T-cell (primary cell): Measurements from ENCODE around the gene B3GAT3. TPM values are rescaled to one million over a fixed set of nuclear protein-coding genes. Genes with fewer than 3 reads are reported as not detected.

ENCODE experiments used
- ATAC-seq, 4 experiments: fragments of 200-7000 bp in 3 of 4; fragments of 150-1000 bp in 1 of 4; cut with Tn5 transposase; replicated peaks in 1 of 4; 1 replicate in 3 of 4; 2 replicates in 1 of 4; pipeline ENCODE4 v1.10.0; 2021; ENCODE audit warnings: moderate library complexity in 3 of 4, mild to moderate bottlenecking in 2 of 4, moderate number of reproducible peaks in 1 of 4
- CTCF ChIA-PET, 2 donors: fragments of 300-600 bp; sonication (Branson Sonifier 250); formaldehyde crosslinking; loops; one replicate each; lab custom pipeline; 2022; ENCODE audit warnings: antibody characterized with exemption in 2 of 2; lab: Charles Lee
- POLR2A ChIA-PET, 2 donors: fragments of 300-600 bp; sonication (Branson Sonifier 250); formaldehyde crosslinking; loops; one replicate each; lab custom pipeline; 2022; ENCODE audit warnings: antibody characterized with exemption in 2 of 2; lab: Charles Lee
- DNase-seq, 35 experiments: peaks; one replicate each; pipeline versions ENCODE4 v3.0.0 to v3.0.0-alpha.2; 2013 to 2023
- H3K27ac ChIP-seq: one replicate; pipeline ENCODE4 v1.5.1; 2013; ENCODE audit warnings: low read length
- H3K27me3 ChIP-seq, 2 experiments: replicated peaks in 1 of 2; 1 replicate in 1 of 2; 2 replicates in 1 of 2; pipeline versions ENCODE4 v1.6.1 to v1.7.0; 2013; ENCODE audit warnings: low read length in 1 of 2, mixed read lengths in 1 of 2; ENCODE audit not compliant: control insufficient read depth in 2 of 2, insufficient read depth in 2 of 2; ENCODE audit errors: extremely low read depth in 1 of 2
- H3K36me3 ChIP-seq, 2 donors: 1 replicate in 1 of 2; 2 replicates in 1 of 2; pipeline versions ENCODE4 v1.6.1 to v1.7.0; 2013; ENCODE audit warnings: low read length in 1 of 2; ENCODE audit not compliant: control insufficient read depth in 2 of 2, insufficient read depth in 1 of 2; ENCODE audit errors: extremely low read depth in 1 of 2
- H3K4me1 ChIP-seq, 2 experiments: 1 replicate in 1 of 2; 2 replicates in 1 of 2; pipeline versions ENCODE4 v1.6.1 to v1.7.0; 2013; ENCODE audit warnings: low read length in 2 of 2, mixed read lengths in 1 of 2; ENCODE audit not compliant: insufficient read depth in 2 of 2, control insufficient read depth in 1 of 2; ENCODE audit errors: extremely low read depth in 1 of 2
- H3K4me3 ChIP-seq, 2 donors: 1 replicate in 1 of 2; 2 replicates in 1 of 2; pipeline versions ENCODE4 v1.5.1 to v1.7.0; 2013; ENCODE audit warnings: mild to moderate bottlenecking in 2 of 2, low read length in 1 of 2, moderate library complexity in 1 of 2; ENCODE audit not compliant: control insufficient read depth in 1 of 2; ENCODE audit errors: extremely low read depth in 1 of 2
- H3K9me3 ChIP-seq: 2 replicates; pipeline ENCODE4 v1.7.0; 2013
- H3K27ac Mint-ChIP-seq, 2 donors: one replicate each; pipeline ENCODE4 v1.8.0; 2020 to 2021; ENCODE audit warnings: mild to moderate bottlenecking in 2 of 2, mixed read lengths in 2 of 2
- H3K27me3 Mint-ChIP-seq, 2 donors: one replicate each; pipeline ENCODE4 v1.8.0; 2021 to 2022; ENCODE audit warnings: mixed read lengths in 2 of 2
- H3K36me3 Mint-ChIP-seq: one replicate; pipeline ENCODE4 v1.8.0; 2021; ENCODE audit warnings: mixed read lengths
- H3K4me1 Mint-ChIP-seq, 3 donors: one replicate each; pipeline ENCODE4 v1.8.0; 2020 to 2022; ENCODE audit warnings: mixed read lengths in 3 of 3, mild to moderate bottlenecking in 1 of 3
- H3K4me3 Mint-ChIP-seq, 3 donors: one replicate each; pipeline ENCODE4 v1.8.0; 2020 to 2022; ENCODE audit warnings: mild to moderate bottlenecking in 3 of 3, mixed read lengths in 3 of 3, moderate library complexity in 3 of 3
- H3K9me3 Mint-ChIP-seq, 3 donors: one replicate each; pipeline ENCODE4 v1.8.0; 2020 to 2022; ENCODE audit warnings: mixed read lengths in 3 of 3
- WGBS: methylation state at CpG from one replicate; pipeline ENCODE4 v1.1.5; 2013; ENCODE audit warnings: missing lambda C conversion rate; ENCODE audit not compliant: insufficient coverage; 5-methylcytosine and 5-hydroxymethylcytosine counted together
- total RNA-seq, 35 experiments: library from RNA in 6 of 35; stranded (reverse) in 6 of 35; fragments of 120-200 nt in 1 of 35; gene quantifications; one replicate each; pipeline versions ENCODE4 v1.2.1 to v1.2.4 and lab custom pipeline; 2013 to 2026

B3GAT3 gene
- total RNA-seq, 5 donors from 2014 or later (not counting 1 experiment from before 2014, with no cell fraction given): 59.0 to 94.5 (median 90.5) TPM

DNA sequence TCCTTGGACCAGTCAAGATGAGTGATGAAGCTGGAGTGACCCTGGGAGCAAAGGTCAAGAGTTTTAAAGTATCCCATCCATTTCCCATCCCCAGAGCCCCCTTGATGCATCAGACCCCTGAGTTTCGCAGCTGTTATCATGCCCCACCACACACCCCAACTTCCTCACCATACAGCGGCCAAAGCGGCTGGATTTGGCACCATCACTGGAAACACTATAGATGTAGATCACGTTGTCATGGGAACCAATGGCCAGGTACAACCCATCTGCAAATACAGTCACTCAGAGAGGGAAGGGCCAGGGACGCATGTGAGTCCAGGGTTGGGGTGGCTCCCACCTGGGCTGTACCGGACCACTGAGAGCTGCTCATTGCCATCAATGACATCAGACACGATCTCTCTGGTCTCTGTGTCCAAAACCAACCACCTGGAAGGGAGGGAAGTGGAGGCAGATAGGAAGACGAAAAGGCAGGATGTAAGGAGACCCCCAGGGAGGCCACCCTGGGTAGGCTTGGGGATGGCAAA lies 17.9 kb downstream of the B3GAT3 start:
- 100% methylated on average over 4 of the region's 8 CpGs for WGBS
- ATAC-seq: no peak
- Histone ChIP-seq H3K4me1 (peaks cover 10 to 41% of the 10 kb centered on the region in 2 experiments), H3K9me3 (no peaks in the 10 kb centered on the region), H3K4me3 (no peak overlapping the region), H3K27ac (no peak overlapping the region), H3K27me3 (no peaks in the 10 kb centered on the region), H3K36me3 (peaks cover 10 to 56% of the 10 kb centered on the region in 2 donors)
- peak overlapping the region; percentile 59 to 71 (median 71) for H3K4me3 Mint-ChIP-seq
- H3K36me3 Mint-ChIP-seq: peaks cover 41% of the 10 kb centered on the region
- no peaks in the 10 kb centered on the region for H3K27me3 Mint-ChIP-seq
- no peak for DNase-seq
- CTCF ChIA-PET: no interaction called here
- peaks cover 47 to 55% (median 49%) of the 10 kb centered on the region in 3 donors for H3K4me1 Mint-ChIP-seq
- no peaks in the 10 kb centered on the region for H3K9me3 Mint-ChIP-seq
- POLR2A ChIA-PET: interaction anchor here (0.5 to 1.0 kb wide), 5 partner anchors 11 to 71 kb away, joined by 3 to 4 read pairs (median 4); no protein-coding TSS in a partner anchor
- peak overlapping the region; percentile 74 to 82 for H3K27ac Mint-ChIP-seq

DNA sequence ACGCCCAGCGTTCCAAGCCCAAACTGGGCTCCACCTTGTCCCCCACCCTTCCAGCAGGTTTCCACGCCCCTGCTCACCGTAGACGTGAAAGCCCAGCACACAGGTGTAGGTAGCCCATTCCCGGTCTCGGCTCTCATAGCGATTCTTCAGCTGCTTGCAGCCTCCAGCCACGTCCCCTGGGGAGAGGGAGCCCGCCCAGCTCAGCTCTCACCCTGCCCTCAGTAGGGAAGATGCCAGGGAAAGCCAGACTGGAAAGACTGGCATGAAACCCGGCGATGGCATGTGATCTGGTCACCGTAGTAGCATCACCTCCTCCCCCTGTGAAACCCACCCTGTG lies 18.7 kb downstream of the B3GAT3 start:
- 98% methylated on average over 11 of the region's 13 CpGs for WGBS
- Mint-ChIP-seq H3K4me3 (peak overlapping the region; percentile 59 to 71 (median 71)), H3K4me1 (peaks cover 51 to 57% (median 54%) of the 10 kb centered on the region in 3 donors), H3K27me3 (no peaks in the 10 kb centered on the region), H3K36me3 (peaks cover 44% of the 10 kb centered on the region), H3K9me3 (no peaks in the 10 kb centered on the region), H3K27ac (peak overlapping the region; percentile 74 to 82)
- POLR2A ChIA-PET: interaction anchor here in 1 of 2 donors (0.5 kb wide), 1 partner anchor 227 kb away, joined by 3 read pairs; no protein-coding TSS in a partner anchor
- H3K4me1 ChIP-seq: peaks cover 14 to 41% of the 10 kb centered on the region in 2 experiments
- H3K9me3 ChIP-seq: no peaks in the 10 kb centered on the region
- ATAC-seq: no peak
- H3K36me3 ChIP-seq: peaks cover 10 to 56% of the 10 kb centered on the region in 2 donors
- no peaks in the 10 kb centered on the region for H3K27me3 ChIP-seq
- CTCF ChIA-PET: no interaction called here
- no peak overlapping the region for H3K27ac ChIP-seq
- no peak for DNase-seq
- no peak overlapping the region for H3K4me3 ChIP-seq

DNA sequence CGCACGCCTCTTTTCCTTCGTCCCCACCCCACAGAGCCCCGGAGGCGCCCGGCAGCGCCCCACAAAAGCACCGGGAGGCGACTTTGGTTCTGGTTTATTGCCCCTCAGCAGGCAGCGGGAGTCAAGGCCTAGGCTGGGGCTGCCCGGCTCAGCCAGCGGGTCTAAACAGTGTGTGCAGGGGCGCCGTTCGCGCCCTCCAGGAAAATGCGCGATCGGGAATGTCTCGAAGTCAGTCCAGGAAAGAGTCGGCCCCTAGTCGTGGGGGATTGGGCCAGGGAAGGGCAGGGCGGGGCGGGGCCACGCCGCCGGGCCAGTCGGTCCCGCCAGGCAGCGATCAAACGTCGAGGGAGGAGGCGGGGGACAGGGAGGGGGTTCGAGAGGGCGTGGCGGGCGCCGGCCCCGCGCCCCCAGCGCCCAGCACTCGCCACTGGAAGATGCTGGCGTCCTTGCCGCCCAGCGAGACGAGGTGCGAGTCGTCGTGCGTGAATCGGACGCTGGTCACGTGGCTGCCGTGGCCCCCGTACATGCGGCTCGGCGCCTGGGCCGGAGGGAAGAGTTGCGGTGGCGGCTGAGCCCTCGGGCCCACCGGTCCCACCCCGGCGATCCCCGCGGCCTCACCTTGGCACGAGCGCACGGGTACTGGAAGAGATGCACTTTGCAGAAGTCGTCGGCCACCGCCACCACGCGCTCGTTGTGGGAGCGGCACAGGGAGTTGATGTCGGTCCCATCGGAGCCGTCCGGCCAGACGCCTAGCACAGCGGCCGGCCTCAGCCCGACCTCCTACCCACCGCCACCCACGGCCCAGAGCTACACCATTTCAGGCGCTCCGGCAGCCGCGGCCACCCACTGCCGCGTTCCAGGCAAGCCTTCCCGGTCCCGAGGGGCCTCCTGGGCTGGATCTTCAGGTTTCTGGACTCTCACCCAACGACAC lies 19.4 kb downstream of the B3GAT3 start:
- Mint-ChIP-seq H3K27ac (peak overlapping the region; percentile 95 to 100), H3K4me1 (peaks cover 51 to 57% (median 55%) of the 10 kb centered on the region in 3 donors), H3K4me3 (peak overlapping the region; percentile 86 to 97 (median 92)), H3K27me3 (no peaks in the 10 kb centered on the region), H3K36me3 (peaks cover 44% of the 10 kb centered on the region), H3K9me3 (no peaks in the 10 kb centered on the region)
- peak overlapping the region; percentile 47 for H3K27ac ChIP-seq
- ATAC-seq (peak in 2 of 4 experiments; percentile 2 to 5), DNase-seq (peak in 6 of 35 experiments; percentile 11 to 44 (median 20))
- POLR2A ChIA-PET: interaction anchor here (0.5 to 1.9 kb wide), 8 partner anchors 9 to 226 kb away, joined by 3 to 25 read pairs (median 4); partner anchors contain the start of genes C11orf98 (in 2 of the 2), CSKMT (in 2 of the 2) and TUT1 (in 1 of the 2)
- H3K27me3 ChIP-seq: no peaks in the 10 kb centered on the region
- peaks cover 12 to 56% of the 10 kb centered on the region in 2 donors for H3K36me3 ChIP-seq
- WGBS: 59% methylated on average over 81 of the region's 96 CpGs
- CTCF ChIA-PET: interaction anchor here in 1 of 2 donors (1.2 to 2.0 kb wide), 5 partner anchors 9 to 63 kb away, joined by 3 to 27 read pairs (median 7); partner anchors contain the start of genes B3GAT3, C11orf98, CSKMT and TUT1
- peak overlapping the region; percentile 95 to 98 for H3K4me3 ChIP-seq
- H3K4me1 ChIP-seq: peaks cover 14 to 47% of the 10 kb centered on the region in 2 experiments
- no peaks in the 10 kb centered on the region for H3K9me3 ChIP-seq

DNA sequence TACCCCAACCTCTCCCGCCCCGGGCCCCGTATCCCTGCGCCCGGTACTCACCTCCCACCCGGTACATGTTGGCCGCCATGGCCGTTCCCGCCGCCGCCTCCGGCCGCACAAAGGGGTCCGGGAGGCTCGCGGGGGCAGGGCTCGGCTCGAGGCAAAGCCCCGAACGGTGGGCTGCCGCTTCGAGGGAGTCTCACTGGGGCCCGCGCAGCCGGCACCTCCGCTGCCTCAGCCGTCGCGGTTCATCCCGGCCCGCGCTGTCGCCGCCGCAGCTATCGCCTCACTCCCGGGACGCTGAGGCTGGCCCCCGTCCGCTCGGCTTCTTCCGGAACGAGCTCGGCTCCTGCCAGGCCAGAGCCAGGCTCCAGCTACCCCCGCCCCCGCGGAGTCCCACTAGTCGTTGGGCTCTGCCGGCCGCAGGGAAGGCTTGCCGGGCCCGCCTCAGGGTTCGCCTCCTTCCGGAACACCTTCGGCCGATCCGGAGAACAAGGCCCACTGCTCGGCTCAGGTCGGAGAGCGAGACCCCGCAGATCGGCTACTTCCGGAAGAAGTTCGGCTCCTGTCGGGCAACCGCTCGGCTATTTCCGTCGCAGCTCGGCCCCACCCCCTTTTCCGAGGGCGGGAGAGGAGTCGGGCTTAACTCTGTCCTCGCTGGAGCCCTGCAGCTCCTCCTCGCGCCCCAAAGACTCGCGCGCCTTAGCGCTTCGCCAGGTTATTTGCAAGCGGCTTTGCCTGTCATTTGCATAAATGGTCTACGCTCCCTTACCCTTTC lies 20.2 kb downstream of the B3GAT3 start, which contains the start of gene MTA2:
MTA2 (minus strand) TSS at position 494 of the 769 bp plus-strand sequence; CDS start at position 79, 415 bp downstream.
- DNase-seq: peak; percentile 91 to 100 (median 97)
- Histone ChIP-seq H3K9me3 (no peaks in the 10 kb centered on the region), H3K36me3 (peaks cover 7 to 55% of the 10 kb centered on the region in 2 donors), H3K27me3 (no peaks in the 10 kb centered on the region), H3K4me1 (peaks cover 14 to 52% of the 10 kb centered on the region in 2 experiments), H3K27ac (peak within 1 kb of the TSS; percentile 85), H3K4me3 (peak within 1 kb of the TSS; percentile 95 to 98)
- ChIA-PET POLR2A (interaction anchor here (0.5 to 1.9 kb wide), 8 partner anchors 10 to 215 kb away, joined by 3 to 25 read pairs (median 4); partner anchors contain the start of genes C11orf98 (in 2 of the 2), CSKMT (in 2 of the 2) and TUT1 (in 1 of the 2)), CTCF (interaction anchor here in 1 of 2 donors (1.2 to 2.0 kb wide), 5 partner anchors 10 to 64 kb away, joined by 3 to 27 read pairs (median 7); partner anchors contain the start of genes B3GAT3, C11orf98, CSKMT and TUT1)
- H3K9me3 Mint-ChIP-seq: no peaks in the 10 kb centered on the region
- peaks cover 47% of the 10 kb centered on the region for H3K36me3 Mint-ChIP-seq
- no peaks in the 10 kb centered on the region for H3K27me3 Mint-ChIP-seq
- under 1% methylated on average over 82 of the region's 83 CpGs for WGBS
- H3K27ac Mint-ChIP-seq: peak within 1 kb of the TSS; percentile 95 to 100
- H3K4me1 Mint-ChIP-seq: peaks cover 55 to 59% (median 55%) of the 10 kb centered on the region in 3 donors
- peak within 1 kb of the TSS; percentile 86 to 97 (median 92) for H3K4me3 Mint-ChIP-seq
- peak; percentile 80 to 83 (median 82) for ATAC-seq

DNA sequence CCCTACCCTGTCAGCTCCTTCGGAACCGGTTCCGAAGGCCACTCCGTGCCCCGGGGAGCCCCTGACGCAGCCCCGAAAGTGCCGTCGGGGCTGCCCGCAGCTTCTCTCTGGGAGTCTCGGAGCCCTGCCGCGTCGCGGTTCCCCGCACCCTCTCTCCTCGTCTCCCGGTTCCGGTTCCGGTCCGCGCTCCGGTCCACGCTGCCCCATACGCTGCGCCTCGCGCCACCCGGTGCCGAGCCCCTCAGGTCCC lies 20.7 kb downstream of the B3GAT3 start:
- ATAC-seq (peak; percentile 5 to 19 (median 12)), DNase-seq (peak in 17 of 35 experiments; percentile 13 to 63 (median 26))
- Mint-ChIP-seq H3K27ac (peak overlapping the region; percentile 95 to 100), H3K4me1 (peaks cover 55 to 58% (median 56%) of the 10 kb centered on the region in 3 donors), H3K9me3 (no peaks in the 10 kb centered on the region), H3K27me3 (no peaks in the 10 kb centered on the region), H3K4me3 (peak overlapping the region; percentile 86 to 97 (median 92)), H3K36me3 (peaks cover 51% of the 10 kb centered on the region)
- Histone ChIP-seq H3K4me1 (peaks cover 14 to 56% of the 10 kb centered on the region in 2 experiments), H3K36me3 (peaks cover 7 to 56% of the 10 kb centered on the region in 2 donors), H3K9me3 (no peaks in the 10 kb centered on the region), H3K4me3 (peak overlapping the region; percentile 95 to 98), H3K27ac (peak overlapping the region; percentile 85), H3K27me3 (no peaks in the 10 kb centered on the region)
- CTCF ChIA-PET: interaction anchor here (0.5 to 2.0 kb wide), 6 partner anchors 9 to 112 kb away, joined by 3 to 27 read pairs (median 6); partner anchors contain the start of genes B3GAT3 (in 1 of the 2), C11orf98 (in 1 of the 2), CSKMT (in 1 of the 2) and TUT1 (in 1 of the 2)
- POLR2A ChIA-PET: interaction anchor here (0.5 to 1.9 kb wide), 8 partner anchors 9 to 240 kb away, joined by 3 to 25 read pairs (median 8); partner anchors contain the start of genes C11orf98 (in 2 of the 2), CSKMT (in 2 of the 2) and TUT1 (in 2 of the 2)
- 0% methylated on average over 20 of the region's 30 CpGs for WGBS
